Retinal pigment epithelial cell (primary cell): ENCODE data around the gene CRKL.
"Not testable (repeated sequence)": the region's sequence is repeated elsewhere in the genome, so short reads cannot be mapped to it uniquely, and the experiment has no call there.

Experiments
- DNase-seq: peaks from one replicate; pipeline ENCODE4 v3.0.0-alpha.2; 2010; ENCODE audit warnings: low read depth
- H3K4me3 ChIP-seq: 2 replicates; pipeline ENCODE4 v1.5.1; 2011; ENCODE audit warnings: mild to moderate bottlenecking, low read length, control low read depth, moderate library complexity
- TF ChIP-seq, protein P1 (sequence below): conservative IDR thresholded peaks from 2 replicates; pipeline ENCODE4 v1.5.1; 2011; ENCODE audit warnings: low read depth, low read length, control low read depth, inconsistent platforms

CRKL gene

GRCh38 chr22:20887375-20887774 is 29.8 kb upstream of the CRKL start:
- TF ChIP-seq, protein P1, sequence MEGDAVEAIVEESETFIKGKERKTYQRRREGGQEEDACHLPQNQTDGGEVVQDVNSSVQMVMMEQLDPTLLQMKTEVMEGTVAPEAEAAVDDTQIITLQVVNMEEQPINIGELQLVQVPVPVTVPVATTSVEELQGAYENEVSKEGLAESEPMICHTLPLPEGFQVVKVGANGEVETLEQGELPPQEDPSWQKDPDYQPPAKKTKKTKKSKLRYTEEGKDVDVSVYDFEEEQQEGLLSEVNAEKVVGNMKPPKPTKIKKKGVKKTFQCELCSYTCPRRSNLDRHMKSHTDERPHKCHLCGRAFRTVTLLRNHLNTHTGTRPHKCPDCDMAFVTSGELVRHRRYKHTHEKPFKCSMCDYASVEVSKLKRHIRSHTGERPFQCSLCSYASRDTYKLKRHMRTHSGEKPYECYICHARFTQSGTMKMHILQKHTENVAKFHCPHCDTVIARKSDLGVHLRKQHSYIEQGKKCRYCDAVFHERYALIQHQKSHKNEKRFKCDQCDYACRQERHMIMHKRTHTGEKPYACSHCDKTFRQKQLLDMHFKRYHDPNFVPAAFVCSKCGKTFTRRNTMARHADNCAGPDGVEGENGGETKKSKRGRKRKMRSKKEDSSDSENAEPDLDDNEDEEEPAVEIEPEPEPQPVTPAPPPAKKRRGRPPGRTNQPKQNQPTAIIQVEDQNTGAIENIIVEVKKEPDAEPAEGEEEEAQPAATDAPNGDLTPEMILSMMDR = no peak
- DNase-seq = no peak
- no peak overlapping the region for H3K4me3 ChIP-seq

GRCh38 chr22:20889025-20889704 is 28.0 kb upstream of the CRKL start:
- no peak for DNase-seq
- H3K4me3 ChIP-seq = no peak overlapping the region
- TF ChIP-seq, protein P1 = no peak

DNA sequence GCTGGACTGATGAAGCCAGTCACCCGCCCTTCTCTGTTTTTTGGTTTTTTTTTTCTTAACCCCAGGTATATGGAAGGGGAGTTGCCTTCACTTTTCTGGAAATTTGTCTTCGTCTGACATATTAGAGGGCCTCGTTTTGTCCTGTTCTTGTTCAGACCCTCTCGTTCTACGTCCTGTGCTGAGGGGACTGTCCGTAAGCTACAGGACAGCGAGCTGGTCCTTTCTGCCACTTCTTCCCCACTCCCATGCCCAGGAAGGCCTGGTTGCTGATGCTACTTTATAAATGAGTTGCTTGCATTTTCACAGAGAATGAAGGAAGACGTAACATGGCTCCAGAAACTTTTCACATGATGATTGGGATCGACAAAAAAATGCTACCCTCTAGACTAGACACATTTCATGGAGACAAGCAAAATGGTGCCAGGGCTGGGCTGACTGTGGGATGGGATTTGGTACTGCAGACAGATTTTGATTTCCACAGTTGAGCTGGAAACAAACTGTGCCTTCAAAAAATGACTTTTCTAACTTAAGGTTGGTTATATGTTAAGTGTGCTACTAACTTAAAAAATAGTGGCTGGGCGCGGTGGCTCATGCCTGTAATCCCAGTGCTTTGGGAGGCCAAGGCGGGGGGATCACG is 27.2 kb upstream of the CRKL start:
- TF ChIP-seq, protein P1 = no peak
- no peak for DNase-seq
- H3K4me3 ChIP-seq = no peak overlapping the region

DNA sequence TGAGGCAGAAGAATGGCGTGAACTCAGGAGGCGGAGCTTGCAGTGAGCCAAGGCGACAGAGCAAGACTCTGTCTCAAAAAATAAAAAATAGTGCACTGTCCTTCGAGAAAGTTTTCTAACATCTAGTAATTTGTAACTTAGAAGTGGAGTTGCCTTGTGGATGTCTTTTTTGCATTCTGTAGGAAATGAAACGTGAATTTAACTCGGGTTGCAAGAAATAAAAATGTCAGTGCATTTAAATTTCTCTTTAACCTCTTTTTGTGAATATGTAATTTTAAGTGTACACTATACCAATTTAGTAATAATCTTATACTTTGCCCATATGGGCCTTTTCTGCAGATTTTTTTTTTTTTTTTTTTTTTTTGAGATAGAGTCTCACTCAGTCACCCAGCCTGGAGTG is 26.2 kb upstream of the CRKL start:
- DNase-seq = no peak
- no peak overlapping the region for H3K4me3 ChIP-seq
- TF ChIP-seq, protein P1 = no peak

GRCh38 chr22:20897737-20898136 is 19.5 kb upstream of the CRKL start:
- H3K4me3 ChIP-seq, DNase-seq: not testable (repeated sequence)

- TF ChIP-seq, protein P1 = no peak
- H3K4me3 ChIP-seq = no peak overlapping the region
- DNase-seq = no peak
These were observed 17.3 kb upstream of the CRKL start for GRCh38 chr22:20899827-20900423.

GRCh38 chr22:20901093-20902033 is 15.8 kb upstream of the CRKL start:
- not testable (repeated sequence) for DNase-seq

More at GRCh38 chr22:20901093-20902033, 15.8 kb upstream of the CRKL start:
- not testable (repeated sequence) for H3K4me3 ChIP-seq
